ENCODE results near the gene LIPI. TPM values are rescaled to one million over a fixed set of nuclear protein-coding genes. Genes with fewer than 3 reads are reported as not detected.

The LIPI gene
- total RNA-seq, 2 donors from 2014 or later, result 0.40 TPM; not detected in 1

DNA sequence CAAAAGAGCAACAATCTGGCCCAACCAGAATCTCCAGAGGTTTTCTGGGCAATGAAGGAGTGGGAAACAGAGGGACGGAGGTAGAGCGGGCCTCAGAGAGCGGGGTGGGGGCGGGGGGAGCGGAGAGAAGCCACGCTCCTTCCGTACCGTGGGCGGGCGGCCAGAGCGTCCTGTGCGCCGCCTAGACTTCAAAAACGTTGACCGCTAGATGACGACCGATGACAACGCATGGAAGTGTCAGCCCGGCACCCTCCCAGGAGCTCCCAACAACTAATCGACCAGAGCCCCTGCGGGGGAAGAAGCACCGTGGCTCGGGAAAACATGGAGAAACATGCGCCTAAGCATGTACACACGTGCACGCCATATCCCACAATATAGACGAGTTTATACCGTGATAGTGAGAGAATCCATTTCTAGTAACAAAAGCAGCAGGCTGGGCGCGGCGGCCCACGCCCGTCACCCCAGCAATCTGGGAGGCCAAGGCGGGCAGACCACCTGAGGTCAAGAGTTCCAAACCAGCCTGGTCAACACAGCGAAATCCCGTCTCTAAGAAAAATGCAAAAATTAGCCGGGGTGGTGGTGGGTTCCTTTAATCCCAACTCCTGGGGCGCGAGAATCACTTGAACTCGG is 131.9 kb downstream of the LIPI start:
- intact Hi-C loops (cut with DNase I), result no loop called here
- H3K4me1 ChIP-seq (replicated peaks), result no peaks in the 10 kb centered on the region
- no peak overlapping the region for H3K27ac ChIP-seq
- no peaks in the 10 kb centered on the region for H3K27me3 ChIP-seq (replicated peaks; ENCODE audit: insufficient read depth)
- no peak for DNase-seq (ENCODE audit: low spot score)
- TF ChIP-seq POLR2A (IDR thresholded peaks at IDR 0.05) (no peak), POLR2AphosphoS5 (IDR thresholded peaks at IDR 0.05) (no peak)
- TF ChIP-seq, protein P1, sequence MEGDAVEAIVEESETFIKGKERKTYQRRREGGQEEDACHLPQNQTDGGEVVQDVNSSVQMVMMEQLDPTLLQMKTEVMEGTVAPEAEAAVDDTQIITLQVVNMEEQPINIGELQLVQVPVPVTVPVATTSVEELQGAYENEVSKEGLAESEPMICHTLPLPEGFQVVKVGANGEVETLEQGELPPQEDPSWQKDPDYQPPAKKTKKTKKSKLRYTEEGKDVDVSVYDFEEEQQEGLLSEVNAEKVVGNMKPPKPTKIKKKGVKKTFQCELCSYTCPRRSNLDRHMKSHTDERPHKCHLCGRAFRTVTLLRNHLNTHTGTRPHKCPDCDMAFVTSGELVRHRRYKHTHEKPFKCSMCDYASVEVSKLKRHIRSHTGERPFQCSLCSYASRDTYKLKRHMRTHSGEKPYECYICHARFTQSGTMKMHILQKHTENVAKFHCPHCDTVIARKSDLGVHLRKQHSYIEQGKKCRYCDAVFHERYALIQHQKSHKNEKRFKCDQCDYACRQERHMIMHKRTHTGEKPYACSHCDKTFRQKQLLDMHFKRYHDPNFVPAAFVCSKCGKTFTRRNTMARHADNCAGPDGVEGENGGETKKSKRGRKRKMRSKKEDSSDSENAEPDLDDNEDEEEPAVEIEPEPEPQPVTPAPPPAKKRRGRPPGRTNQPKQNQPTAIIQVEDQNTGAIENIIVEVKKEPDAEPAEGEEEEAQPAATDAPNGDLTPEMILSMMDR (IDR thresholded peaks at IDR 0.05), result no peak
- WGBS, result 98% methylated on average over 40 of the region's 40 CpGs
- no peaks in the 10 kb centered on the region for H3K36me3 ChIP-seq
- H3K4me3 ChIP-seq, result no peak overlapping the region
- H3K9me3 ChIP-seq, result no peaks in the 10 kb centered on the region

DNA sequence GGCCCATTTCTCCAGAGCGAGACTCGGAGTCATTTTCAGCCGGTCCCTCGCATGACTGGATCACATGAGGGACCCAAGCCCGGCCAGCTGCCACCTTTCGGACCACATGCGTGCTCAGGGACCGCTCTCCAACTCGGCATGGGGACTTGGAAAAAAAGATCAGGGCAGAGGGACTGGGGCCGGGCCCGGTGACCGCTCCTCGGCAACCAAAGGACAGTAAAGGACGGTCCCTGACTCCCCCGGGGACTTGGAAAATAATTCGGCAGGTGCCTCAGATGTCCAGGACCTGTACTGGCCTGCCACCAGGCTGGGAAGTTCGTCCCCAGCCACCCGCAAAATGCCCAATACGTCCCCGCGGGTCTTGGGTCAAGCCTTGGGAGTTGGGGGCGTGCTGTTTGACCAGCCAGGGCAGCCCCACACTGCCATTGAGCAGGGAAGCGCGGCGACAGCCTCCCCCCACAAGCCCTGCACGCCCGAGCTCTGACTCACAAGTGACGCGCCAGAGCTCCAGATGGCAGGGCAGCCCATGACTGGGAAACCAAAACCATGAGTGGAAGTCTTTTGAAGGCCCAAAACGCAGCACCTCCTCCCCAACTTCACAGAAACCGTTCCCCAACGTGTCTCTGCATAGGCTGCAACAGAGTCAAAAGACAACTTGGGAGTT is 134.5 kb downstream of the LIPI start:
- DNase-seq (ENCODE audit: low spot score), result no peak
- H3K4me3 ChIP-seq, result no peak overlapping the region
- TF ChIP-seq POLR2AphosphoS5 (IDR thresholded peaks at IDR 0.05) (no peak), POLR2A (IDR thresholded peaks at IDR 0.05) (no peak)
- TF ChIP-seq, protein P1 (IDR thresholded peaks at IDR 0.05), result no peak
- H3K27ac ChIP-seq, result no peak overlapping the region
- no peaks in the 10 kb centered on the region for H3K36me3 ChIP-seq
- no peaks in the 10 kb centered on the region for H3K4me1 ChIP-seq (replicated peaks)
- intact Hi-C loops (cut with DNase I), result no loop called here
- WGBS, result 95% methylated on average over 23 of the region's 32 CpGs
- no peaks in the 10 kb centered on the region for H3K27me3 ChIP-seq (replicated peaks; ENCODE audit: insufficient read depth)
- no peaks in the 10 kb centered on the region for H3K9me3 ChIP-seq

DNA sequence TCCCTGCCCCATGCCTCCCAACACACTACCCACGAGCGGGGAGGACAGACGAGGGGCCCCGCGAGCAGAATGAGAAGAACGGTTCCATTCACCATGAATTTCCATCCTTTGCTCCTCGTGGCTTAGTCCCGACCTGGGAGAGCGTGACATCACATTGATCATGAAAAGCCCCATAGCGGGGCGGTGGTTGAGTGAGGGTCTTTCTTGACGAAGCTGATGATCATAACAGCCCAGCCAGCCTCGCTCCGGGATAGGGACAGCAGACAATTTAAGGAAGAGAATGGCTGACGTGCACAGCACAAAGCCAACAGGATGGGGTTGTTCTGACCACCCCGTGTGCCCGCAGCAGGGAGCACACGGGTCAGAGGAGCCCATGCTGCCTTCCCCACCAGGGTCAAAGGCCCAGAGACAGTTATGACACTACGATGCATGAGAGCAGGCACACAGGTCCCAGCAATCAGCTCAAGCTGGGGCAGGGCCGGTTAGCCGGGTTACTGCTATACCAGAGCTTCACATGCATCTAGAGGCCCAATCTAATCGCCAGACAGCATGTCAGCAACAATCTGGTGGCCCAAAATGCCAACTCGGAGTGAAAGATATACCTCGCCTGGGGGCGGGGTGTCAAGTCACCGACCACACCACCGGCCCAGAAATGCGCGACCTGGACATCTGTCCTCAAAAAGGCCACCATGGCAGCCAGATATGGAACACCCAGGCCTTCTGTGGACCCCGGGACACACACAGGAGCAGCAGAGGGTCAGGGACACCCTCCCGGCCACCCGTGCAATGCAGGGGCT is 135.2 kb downstream of the LIPI start:
- H3K27me3 ChIP-seq (replicated peaks; ENCODE audit: insufficient read depth), result no peaks in the 10 kb centered on the region
- TF ChIP-seq, protein P1 (IDR thresholded peaks at IDR 0.05), result no peak
- TF ChIP-seq POLR2AphosphoS5 (IDR thresholded peaks at IDR 0.05), result no peak
- no peak for TF ChIP-seq POLR2A (IDR thresholded peaks at IDR 0.05)
- no peak overlapping the region for H3K27ac ChIP-seq
- WGBS, result 97% methylated on average over 32 of the region's 32 CpGs
- H3K9me3 ChIP-seq, result no peaks in the 10 kb centered on the region
- H3K36me3 ChIP-seq, result no peaks in the 10 kb centered on the region
- DNase-seq (ENCODE audit: low spot score), result no peak
- no peak overlapping the region for H3K4me3 ChIP-seq
- no peaks in the 10 kb centered on the region for H3K4me1 ChIP-seq (replicated peaks)
- intact Hi-C loops (cut with DNase I), result no loop called here

DNA sequence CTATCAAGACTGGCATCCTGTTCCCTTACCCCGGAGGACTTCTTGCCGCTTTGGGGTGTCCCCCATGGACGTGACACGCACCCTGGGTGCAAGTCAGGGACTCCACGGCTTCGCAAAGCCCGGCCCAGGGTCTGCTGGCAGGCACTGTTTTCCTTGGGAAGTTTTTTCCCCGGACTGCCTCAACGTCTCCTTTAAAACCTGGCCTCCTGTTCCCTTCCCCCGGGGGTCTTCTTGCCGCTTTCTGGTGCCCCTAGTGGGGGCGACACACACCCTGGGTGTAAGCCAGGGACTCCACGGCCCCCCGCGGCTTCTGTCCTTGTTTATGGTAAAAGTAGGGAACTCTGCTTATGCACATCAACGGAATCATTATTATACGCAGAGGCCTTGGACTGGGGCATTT is 136.6 kb downstream of the LIPI start:
- no peak for TF ChIP-seq POLR2A (IDR thresholded peaks at IDR 0.05)
- TF ChIP-seq POLR2AphosphoS5 (IDR thresholded peaks at IDR 0.05), result no peak
- TF ChIP-seq, protein P1 (IDR thresholded peaks at IDR 0.05), result no peak
- H3K27me3 ChIP-seq (replicated peaks; ENCODE audit: insufficient read depth), result no peaks in the 10 kb centered on the region
- no peak for DNase-seq (ENCODE audit: low spot score)
- H3K4me3 ChIP-seq, result no peak overlapping the region
- no peaks in the 10 kb centered on the region for H3K9me3 ChIP-seq
- H3K36me3 ChIP-seq, result no peaks in the 10 kb centered on the region
- intact Hi-C loops (cut with DNase I), result no loop called here
- WGBS, result 98% methylated on average over 17 of the region's 17 CpGs
- H3K27ac ChIP-seq, result no peak overlapping the region
- H3K4me1 ChIP-seq (replicated peaks), result no peaks in the 10 kb centered on the region
